ENCODE results near the gene R3HCC1L.
"Not testable (repeated sequence)": the region's sequence is repeated elsewhere in the genome, so short reads cannot be mapped to it uniquely, and the experiment has no call there.

The R3HCC1L gene

GRCh38 chr10:98133075-98133752 is 1.2 kb upstream of the R3HCC1L start:
- DNase-seq: not testable (repeated sequence)

DNA sequence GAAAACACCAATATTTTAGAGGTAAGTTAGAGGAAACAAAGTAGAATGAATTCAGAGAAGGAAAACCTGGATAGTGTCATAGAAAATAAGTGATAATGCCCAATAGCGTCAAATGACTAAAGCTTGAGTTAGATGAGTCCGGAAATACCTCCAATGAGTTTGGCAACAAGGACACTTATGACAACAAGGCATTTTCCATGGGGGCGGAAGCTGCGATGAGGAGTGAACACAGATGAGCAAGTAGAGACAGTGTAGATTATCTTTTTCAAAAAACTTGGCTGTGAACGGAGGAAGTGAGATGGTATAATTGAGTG is 383 bp upstream of the R3HCC1L start:
- DNase-seq: no peak

DNA sequence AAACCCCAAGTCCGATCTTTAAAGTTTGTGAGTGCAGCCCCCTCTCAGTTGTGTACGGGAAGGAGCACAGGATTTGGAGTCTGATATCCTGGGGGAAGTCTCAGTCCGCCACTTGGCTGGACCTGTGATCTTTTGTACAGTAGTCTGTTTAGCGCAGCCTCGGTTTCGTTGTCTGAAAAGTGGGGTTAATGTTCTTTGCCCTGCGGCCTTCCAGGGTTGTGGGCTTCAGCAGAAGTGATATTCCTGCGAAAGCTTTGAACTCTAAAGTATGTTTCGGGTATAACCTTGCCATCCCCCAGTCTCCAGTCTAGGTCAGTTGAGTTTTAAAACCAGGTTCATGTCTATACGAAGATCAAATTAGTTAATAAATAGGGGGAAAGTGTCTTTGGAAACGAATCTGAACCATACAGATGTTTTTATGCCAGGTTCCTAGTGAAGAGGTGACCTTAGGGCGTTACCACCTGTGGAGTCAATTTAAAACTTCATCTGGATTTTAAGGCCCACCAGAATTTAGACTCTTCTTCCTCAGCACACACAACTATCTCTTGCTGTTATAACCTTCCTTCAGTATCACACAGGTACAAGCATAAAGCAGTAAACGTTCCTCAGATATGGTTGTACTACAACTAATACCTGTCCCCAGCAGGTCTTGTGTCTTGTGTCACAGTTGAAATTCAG is 904 bp downstream of the R3HCC1L start:
- no peak for DNase-seq

DNA sequence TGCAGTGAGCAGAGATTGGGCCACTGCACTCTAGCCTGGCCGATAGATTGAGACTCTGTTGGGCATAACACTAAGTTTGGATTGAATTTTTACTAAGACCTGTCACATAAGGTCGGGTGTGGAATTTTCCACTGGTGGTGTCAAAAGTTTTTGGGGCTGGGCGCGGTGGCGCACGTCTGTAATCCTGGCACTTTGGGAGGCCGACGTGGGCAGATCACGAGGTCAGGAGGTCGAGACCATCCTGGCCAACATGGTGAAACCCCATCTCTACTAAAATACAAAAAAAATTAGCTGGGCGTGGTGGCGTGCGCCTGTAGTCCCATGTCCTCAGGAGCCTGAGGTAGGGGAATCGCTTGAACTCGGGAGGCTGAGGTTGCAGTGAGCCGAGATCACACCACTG is 2.3 kb downstream of the R3HCC1L start:
- not testable (repeated sequence) for DNase-seq

- DNase-seq: no peak
Observed at GRCh38 chr10:98138031-98138430, 3.6 kb downstream of the R3HCC1L start.

DNA sequence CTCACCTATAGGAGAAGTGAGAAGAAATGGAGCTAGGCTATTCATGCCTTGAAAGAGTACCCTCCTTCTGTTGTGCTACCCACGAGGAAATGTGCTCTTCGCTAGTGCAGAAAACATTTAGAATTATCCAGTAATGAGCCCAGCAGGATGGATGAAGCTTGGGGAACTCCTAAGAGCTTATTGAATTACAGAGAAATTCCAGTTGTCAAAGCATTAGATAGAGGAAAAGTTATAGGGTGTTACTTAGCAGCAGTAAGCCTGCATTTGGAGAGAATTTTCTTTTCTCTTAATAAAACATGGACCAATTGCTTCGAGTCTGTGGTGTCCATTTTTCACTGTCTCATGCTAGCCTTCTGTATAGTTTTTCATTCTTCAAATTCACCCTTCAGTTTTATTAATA is 5.0 kb downstream of the R3HCC1L start:
- DNase-seq: no peak

DNA sequence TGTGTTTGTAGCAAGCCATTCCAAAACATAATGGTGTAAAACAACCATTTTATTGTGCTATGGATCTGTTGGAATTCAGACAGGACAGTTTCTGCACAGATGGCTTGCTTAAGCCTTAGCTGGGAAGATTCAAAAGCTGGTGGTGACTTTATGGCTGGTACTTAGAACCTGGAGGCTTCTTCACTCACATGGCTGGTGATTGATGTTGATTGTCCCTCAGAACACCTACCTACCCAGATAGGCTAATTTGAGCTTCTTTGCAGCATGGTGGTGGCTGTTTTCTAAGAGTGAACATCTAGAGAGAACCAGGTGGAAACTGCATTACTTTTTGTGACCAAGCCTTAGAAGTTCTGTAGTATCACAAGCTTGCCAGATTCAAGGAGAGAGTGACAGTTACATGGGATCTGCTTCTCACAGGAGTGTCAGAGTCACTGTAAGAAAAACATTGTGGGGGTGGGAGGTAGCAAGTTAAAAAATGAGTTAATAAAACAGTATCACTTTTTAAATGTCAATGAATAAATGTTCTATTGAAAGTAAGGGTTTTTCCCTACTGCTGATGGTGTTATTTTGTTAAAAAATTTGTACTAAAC is 7.1 kb downstream of the R3HCC1L start:
- no peak for DNase-seq

GRCh38 chr10:98144985-98145384 is 10.5 kb downstream of the R3HCC1L start:
- no peak for DNase-seq

GRCh38 chr10:98149858-98150257 is 15.4 kb downstream of the R3HCC1L start:
- DNase-seq: no peak

DNA sequence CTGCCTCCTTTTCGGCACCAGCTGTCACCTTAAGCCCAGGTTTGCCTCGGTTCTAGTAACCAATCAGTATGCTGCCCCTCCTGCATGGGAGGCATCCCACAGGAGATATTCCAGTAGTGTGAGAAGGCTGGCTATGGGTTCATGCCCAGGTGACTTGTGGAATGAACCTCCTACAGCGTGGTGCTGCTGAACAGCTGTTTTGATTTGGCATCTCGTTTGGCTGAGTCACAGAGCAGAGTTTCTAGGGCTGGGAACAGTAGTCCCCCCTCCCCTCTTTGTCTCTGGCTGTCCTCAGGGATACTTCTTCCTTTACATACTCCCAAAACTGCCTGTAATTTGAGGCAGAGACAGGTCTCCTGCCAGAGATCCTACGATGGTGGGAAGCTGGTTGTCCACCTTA is 16.1 kb downstream of the R3HCC1L start:
- DNase-seq: no peak

DNA sequence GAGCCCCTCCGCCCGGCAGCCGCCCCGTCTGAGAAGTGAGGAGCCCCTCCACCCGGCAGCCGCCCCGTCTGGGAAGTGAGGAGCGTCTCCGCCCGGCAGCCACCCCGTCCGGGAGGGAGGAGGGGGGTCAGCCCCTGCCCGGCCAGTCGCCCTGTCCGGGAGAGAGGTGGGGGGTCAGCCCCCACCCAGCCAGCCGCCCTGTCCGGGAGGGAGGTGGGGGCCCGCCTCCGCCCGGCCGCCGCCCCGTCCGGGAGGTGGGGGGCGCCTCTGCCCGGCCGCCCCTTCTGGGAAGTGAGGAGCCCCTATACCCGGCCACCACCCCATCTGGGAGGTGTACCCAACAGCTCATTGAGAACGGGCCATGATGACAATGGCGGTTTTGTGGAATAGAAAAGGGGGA is 18.3 kb downstream of the R3HCC1L start:
- DNase-seq: not testable (repeated sequence)

DNA sequence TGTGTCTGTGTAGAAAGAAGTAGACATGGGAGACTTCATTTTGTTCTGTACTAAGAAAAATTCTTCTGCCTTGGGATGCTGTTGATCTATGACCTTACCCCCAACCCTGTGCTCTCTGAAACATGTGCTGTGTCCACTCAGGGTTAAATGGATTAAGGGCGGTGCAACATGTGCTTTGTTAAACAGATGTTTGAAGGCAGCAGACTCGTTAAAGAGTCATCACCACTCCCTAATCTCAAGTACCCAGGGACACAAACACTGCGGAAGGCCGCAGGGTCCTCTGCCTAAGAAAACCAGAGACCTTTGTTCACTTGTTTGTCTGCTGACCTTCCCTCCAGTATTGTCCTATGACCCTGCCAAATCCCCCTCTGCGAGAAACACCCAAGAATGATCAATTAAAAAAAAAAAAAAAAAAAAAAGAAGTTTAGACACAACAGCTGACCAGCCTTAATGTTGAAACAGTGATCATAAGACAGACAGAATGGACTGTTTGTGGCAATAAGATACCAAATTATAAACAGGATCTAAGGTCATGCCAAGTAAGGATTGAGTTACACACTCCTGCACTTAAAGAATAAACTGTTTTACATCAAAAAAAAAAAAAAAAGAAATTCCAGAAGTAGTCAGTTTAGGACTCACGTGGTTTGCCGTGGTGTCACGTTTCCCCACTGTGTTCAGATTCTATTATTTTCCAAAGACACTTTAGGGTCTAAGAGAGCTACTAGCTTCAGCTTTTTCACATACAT is 18.9 kb downstream of the R3HCC1L start:
- DNase-seq: not testable (repeated sequence)

GRCh38 chr10:98154076-98154475 is 19.6 kb downstream of the R3HCC1L start:
- DNase-seq: no peak

GRCh38 chr10:98158576-98158975 is 24.1 kb downstream of the R3HCC1L start:
- DNase-seq: no peak

- no peak for DNase-seq
Observed at GRCh38 chr10:98163941-98164340, 29.5 kb downstream of the R3HCC1L start.

- DNase-seq: no peak
Observed at GRCh38 chr10:98167191-98167590, 32.7 kb downstream of the R3HCC1L start.

GRCh38 chr10:98168147-98168546 is 33.7 kb downstream of the R3HCC1L start:
- no peak for DNase-seq

GRCh38 chr10:98168766-98169165 is 34.3 kb downstream of the R3HCC1L start:
- DNase-seq: no peak

GRCh38 chr10:98169379-98169778 is 34.9 kb downstream of the R3HCC1L start:
- DNase-seq: no peak

- no peak for DNase-seq
Observed at GRCh38 chr10:98170249-98171117, 36.0 kb downstream of the R3HCC1L start.

GRCh38 chr10:98172073-98172472 is 37.6 kb downstream of the R3HCC1L start:
- no peak for DNase-seq

- no peak for DNase-seq
Observed at GRCh38 chr10:98172495-98172894, 38.0 kb downstream of the R3HCC1L start.

- DNase-seq: no peak
Observed at GRCh38 chr10:98173260-98173659, 38.8 kb downstream of the R3HCC1L start.

All from NCI-H226 (cell line).